Thyroid gland (tissue), 4 donors: ENCODE results near the gene DDR1.

ENCODE experiments used
- CTCF ChIP-seq, 6 experiments: fragments of 200-600 bp in 3 of 6; fragments of 450-650 bp in 3 of 6; sonication (generic) in 3 of 6; IDR thresholded peaks; one replicate each; pipeline ENCODE4 v1.5.1; 2016 to 2019; ENCODE audit warnings: antibody characterized with exemption in 6 of 6, mild to moderate bottlenecking in 2 of 6, inconsistent platforms in 1 of 6, moderate library complexity in 1 of 6
- POLR2A ChIP-seq, 2 donors: fragments of 450-650 bp; IDR thresholded peaks; one replicate each; pipeline ENCODE4 v1.6.1; 2017; ENCODE audit warnings: antibody characterized with exemption in 2 of 2, mild to moderate bottlenecking in 2 of 2, moderate library complexity in 1 of 2

DNA sequence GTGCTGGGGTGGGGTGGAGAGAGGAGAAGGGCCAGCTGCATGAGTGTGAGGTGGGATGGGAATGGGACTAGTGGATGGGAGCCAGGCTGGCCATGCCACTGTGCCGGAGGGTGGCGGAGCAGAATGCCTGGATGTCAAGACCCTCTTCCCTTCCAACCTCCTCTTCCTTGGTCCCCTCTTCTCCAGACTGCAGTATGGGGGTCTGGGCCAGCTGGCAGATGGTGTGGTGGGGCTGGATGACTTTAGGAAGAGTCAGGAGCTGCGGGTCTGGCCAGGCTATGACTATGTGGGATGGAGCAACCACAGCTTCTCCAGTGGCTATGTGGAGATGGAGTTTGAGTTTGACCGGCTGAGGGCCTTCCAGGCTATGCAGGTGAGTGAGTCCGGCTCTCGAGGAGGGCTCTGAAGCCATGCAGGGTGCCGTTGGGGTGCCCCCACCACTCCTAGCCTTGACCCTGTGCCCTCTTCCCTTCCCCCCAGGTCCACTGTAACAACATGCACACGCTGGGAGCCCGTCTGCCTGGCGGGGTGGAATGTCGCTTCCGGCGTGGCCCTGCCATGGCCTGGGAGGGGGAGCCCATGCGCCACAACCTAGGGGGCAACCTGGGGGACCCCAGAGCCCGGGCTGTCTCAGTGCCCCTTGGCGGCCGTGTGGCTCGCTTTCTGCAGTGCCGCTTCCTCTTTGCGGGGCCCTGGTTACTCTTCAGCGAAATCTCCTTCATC, 7.7 kb downstream of the DDR1 start:
- TF ChIP-seq CTCF (IDR thresholded peaks at IDR 0.05): no peak
- TF ChIP-seq POLR2A (IDR thresholded peaks at IDR 0.05): no peak
